ENCODE data around the gene ERC1. TPM values are rescaled to one million over a fixed set of nuclear protein-coding genes. Genes with fewer than 3 reads are reported as not detected.
"Not testable (repeated sequence)": the region's sequence is repeated elsewhere in the genome, so short reads cannot be mapped to it uniquely, and the experiment has no call there.

Gene ERC1
- total RNA-seq, 4 donors from 2014 or later, result 28.5 to 71.7 (median 38.5) TPM

DNA sequence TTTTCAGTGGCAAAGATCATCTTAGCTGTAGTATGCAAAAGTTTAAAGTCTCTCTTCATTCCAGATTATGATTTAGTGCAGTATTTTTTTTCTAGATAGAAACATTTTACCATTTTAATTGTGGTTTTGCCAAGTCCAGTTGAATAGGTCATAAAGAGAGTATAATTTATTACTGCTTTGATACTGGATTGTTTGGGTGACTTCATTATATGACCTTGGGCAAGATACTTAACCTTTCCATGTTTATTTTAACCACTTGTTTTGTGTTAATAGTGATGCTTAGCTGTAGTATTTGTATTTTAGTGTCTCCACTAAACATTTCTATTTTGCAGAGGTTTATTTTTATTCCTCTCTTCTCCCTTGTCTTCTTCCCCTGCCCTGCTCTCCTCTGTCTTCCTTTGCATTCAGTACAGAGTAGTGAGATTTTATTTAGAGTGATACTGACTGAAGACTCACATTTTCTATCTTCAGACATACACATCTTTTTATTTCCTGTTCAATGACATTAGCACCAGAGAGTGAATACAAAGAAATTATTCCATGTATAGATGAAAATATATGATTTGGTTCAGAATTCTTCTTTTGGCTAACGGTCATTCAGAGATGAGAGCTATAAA is 215.2 kb downstream of the ERC1 start:
- Histone ChIP-seq H3K4me3 (no peak overlapping the region), H3K9me3 (no peaks in the 10 kb centered on the region), H3K36me3 (no peaks in the 10 kb centered on the region), H3K4me1 (peaks cover 43% of the 10 kb centered on the region), H3K27me3 (no peaks in the 10 kb centered on the region), H3K27ac (no peak overlapping the region)
- TF ChIP-seq EP300 (IDR thresholded peaks at IDR 0.05), result no peak
- TF ChIP-seq POLR2AphosphoS5 (IDR thresholded peaks at IDR 0.05), result no peak
- no peak for TF ChIP-seq CTCF (IDR thresholded peaks at IDR 0.05)
- no peak for TF ChIP-seq POLR2A (IDR thresholded peaks at IDR 0.05)
- WGBS, result 92% methylated on average over 1 of the region's 1 CpG
- no peak for DNase-seq (ENCODE audit: low spot score in 2 of 2)

DNA sequence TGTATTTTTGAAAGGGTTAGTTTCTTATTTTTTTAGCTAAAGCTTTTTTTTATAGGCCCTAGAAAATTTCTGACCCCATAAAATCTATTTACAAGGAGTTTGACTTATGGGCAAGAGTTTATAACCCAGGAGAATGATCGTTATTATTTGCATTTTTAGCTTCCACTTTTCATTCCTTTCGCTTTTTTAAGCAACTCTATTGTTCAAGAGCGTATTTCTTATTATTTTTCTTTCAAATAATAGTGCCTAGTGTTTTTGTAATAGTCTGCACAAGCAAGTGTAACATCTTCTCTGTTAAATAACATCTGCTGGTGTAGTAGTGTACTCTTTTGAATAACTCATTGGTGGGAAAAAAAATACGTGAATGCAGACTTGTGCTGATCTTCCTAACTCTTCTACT is 216.3 kb downstream of the ERC1 start:
- Histone ChIP-seq H3K36me3 (no peaks in the 10 kb centered on the region), H3K4me3 (no peak overlapping the region), H3K27ac (no peak overlapping the region), H3K27me3 (no peaks in the 10 kb centered on the region), H3K4me1 (peaks cover 34% of the 10 kb centered on the region), H3K9me3 (no peaks in the 10 kb centered on the region)
- WGBS, result 94% methylated on average over 4 of the region's 4 CpGs
- DNase-seq (ENCODE audit: low spot score in 2 of 2), result no peak
- TF ChIP-seq POLR2A (IDR thresholded peaks at IDR 0.05) (no peak), CTCF (IDR thresholded peaks at IDR 0.05) (no peak), EP300 (IDR thresholded peaks at IDR 0.05) (no peak), POLR2AphosphoS5 (IDR thresholded peaks at IDR 0.05) (no peak)

- WGBS, result 88% methylated on average over 5 of the region's 5 CpGs
- not testable (repeated sequence) for DNase-seq (ENCODE audit: low spot score in 2 of 2); H3K4me3 ChIP-seq; H3K27ac ChIP-seq; H3K36me3 ChIP-seq; H3K9me3 ChIP-seq; H3K27me3 ChIP-seq
- peaks cover 29% of the 10 kb centered on the region for H3K4me1 ChIP-seq
These were observed 217.7 kb downstream of the ERC1 start for GRCh38 chr12:1208719-1209118.

DNA sequence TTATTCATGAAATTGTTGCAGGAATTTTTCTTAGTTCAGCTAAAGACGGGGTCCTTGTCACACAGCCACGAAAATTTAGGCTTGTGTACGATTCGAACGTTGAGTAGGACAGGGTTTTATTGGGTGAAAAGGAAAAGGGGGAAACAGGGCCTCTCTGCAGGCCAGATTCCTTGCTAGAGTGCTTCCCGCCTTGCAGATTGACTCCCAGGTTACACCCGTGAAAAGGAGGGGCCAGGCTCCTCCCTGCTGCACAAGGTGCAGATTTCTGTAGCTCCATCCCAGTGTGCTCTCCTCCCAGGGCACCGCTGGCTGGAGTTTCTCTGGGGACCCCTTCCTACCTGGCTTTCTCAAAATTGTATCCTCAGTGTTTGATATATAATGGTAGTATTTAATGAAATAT is 221.5 kb downstream of the ERC1 start:
- Histone ChIP-seq H3K4me1 (peaks cover 17% of the 10 kb centered on the region), H3K27ac (no peak overlapping the region), H3K27me3 (no peaks in the 10 kb centered on the region), H3K4me3 (no peak overlapping the region), H3K9me3 (no peaks in the 10 kb centered on the region), H3K36me3 (no peaks in the 10 kb centered on the region)
- no peak for TF ChIP-seq POLR2A (IDR thresholded peaks at IDR 0.05)
- no peak for TF ChIP-seq CTCF (IDR thresholded peaks at IDR 0.05)
- TF ChIP-seq EP300 (IDR thresholded peaks at IDR 0.05), result no peak
- no peak for TF ChIP-seq POLR2AphosphoS5 (IDR thresholded peaks at IDR 0.05)
- WGBS, result 78% methylated on average over 8 of the region's 8 CpGs
- DNase-seq (ENCODE audit: low spot score in 2 of 2), result no peak

GRCh38 chr12:1213205-1213604 is 222.2 kb downstream of the ERC1 start:
- H3K36me3 ChIP-seq, result no peaks in the 10 kb centered on the region

More at GRCh38 chr12:1213205-1213604, 222.2 kb downstream of the ERC1 start:
- Histone ChIP-seq H3K4me3 (no peak overlapping the region), H3K27ac (no peak overlapping the region), H3K9me3 (no peaks in the 10 kb centered on the region), H3K4me1 (peaks cover 24% of the 10 kb centered on the region), H3K27me3 (no peaks in the 10 kb centered on the region)
- DNase-seq (ENCODE audit: low spot score in 2 of 2), result no peak
- 93% methylated on average over 6 of the region's 6 CpGs for WGBS
- no peak for TF ChIP-seq POLR2AphosphoS5 (IDR thresholded peaks at IDR 0.05)
- no peak for TF ChIP-seq POLR2A (IDR thresholded peaks at IDR 0.05)
- TF ChIP-seq CTCF (IDR thresholded peaks at IDR 0.05), result no peak
- no peak for TF ChIP-seq EP300 (IDR thresholded peaks at IDR 0.05)

Measured in suprapubic skin (tissue), 4 donors.